GM19324 (cell line): Measurements from ENCODE around the gene FKBP1C.
"Not testable (repeated sequence)": the region's sequence is repeated elsewhere in the genome, so short reads cannot be mapped to it uniquely, and the experiment has no call there.

Source experiments
- ATAC-seq: cut with Tn5 transposase; IDR thresholded peaks from one replicate; pipeline ENCODE4 v1.9.1; 2021; ENCODE audit warnings: mild to moderate bottlenecking, moderate library complexity; ENCODE audit not compliant: unreplicated experiment, low FRiP score

FKBP1C gene

DNA sequence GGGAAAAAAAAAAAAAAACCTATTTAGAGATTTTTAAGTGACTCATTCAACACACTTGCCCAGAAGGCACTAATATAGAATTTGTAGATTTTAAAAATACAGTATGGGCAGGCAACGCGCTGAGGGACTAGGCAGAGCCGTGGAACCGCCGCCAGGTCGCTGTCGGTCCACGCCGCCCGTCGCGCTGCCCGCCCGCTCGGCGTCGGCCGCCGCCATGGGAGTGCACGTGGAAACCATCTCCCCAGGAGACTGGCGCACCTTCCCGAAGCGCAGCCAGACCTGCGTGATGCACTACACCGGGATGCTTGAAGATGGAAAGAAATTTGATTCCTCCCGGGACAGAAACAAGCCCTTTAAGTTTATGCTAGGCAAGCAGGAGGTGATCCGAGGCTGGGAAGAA lies at the start of gene FKBP1C:
Gene FKBP1C (plus strand): TSS at position 127 of the 400 bp plus-strand sequence.
- ATAC-seq, result not testable (repeated sequence)

DNA sequence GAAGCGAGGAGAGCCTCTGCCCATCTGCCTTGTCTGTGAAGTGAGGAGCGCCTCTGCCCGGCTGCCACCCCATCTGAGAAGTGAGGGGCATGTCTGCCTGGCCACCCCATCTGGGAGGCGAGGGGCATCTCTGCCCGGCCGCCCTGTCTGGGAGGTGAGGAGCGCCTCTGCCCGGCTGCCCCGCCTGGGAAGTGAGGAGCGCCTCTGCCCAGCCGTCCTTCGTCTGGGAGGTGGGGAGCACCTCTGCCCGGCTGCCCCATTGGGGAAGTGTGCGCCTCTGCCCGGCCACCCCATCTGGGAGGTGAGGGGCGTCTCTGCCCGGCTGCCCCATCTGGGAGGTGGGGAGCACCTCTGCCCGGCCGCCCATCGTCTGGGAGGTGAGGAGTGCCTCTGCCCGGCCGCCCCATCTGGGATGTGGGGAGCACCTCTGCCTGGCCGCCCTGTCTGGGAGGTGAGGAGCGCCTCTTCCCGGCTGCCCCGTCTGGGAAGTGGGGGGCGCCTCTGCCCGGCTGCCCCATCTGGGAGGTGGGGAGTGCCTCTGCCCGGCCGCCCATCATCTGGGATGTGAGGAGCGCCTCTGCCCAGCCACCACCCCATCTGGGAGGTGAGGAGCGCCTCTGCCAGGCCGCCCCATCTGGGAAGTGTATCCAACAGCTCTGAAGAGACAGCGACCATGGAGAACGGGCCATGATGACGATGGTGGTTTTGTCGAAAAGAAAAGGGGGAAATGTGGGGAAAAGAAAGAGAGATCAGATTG lies 47.0 kb upstream of the FKBP1C start:
- not testable (repeated sequence) for ATAC-seq

DNA sequence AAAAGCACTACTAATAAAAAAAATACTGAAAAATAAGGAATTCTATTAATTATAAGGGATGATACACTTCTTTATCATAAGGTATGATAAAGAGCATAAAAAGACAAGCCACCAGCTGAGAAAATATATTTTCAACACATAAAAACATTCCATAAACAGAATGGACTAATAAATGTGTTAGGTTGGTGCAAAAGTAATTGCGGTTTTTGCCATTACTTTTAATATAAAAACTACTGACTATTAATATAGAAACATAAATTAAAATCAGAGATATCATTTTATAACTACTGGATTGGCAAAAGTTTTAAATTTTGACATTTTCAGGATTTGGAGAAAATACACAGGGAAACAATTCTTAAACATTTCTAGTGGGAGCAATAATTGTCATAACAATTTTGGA lies 37.1 kb upstream of the FKBP1C start:
- no peak for ATAC-seq

DNA sequence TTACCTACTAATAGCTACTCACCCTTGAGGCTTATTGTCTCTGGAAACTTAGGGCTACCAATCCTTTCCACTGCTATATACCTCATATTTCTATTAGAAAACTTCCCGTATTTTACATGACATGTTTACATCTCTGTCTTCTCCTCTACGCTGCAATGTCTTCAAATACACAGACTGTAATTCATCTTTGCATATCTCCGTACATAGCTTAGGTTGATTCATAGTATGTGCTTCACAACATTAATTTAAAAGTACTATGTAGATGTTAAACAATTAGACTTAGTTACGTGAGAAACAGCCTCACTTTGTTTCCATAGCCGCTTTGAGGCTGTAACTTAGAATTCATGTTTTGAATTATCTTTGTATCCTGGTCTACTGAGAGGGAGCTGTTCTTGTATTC lies 35.1 kb upstream of the FKBP1C start:
- no peak for ATAC-seq

DNA sequence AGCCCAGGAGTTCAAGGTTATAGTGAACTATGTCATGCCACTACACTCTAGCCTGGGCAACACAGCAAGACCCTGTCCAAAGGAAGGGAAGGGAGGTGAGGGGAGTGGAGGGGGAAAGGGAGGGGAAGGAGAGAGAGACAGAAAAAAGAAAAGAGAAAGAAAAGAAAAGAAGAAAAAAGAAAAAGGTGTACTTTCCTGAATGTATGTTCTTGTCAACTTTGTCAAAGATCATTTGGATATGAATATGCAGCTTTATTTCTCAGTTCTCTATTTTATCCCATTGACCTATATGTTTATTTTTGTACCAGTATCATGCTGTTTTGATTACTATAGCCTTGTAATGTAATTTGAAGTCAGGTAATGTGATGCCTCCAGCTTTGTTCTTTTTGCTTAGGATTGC lies 30.9 kb upstream of the FKBP1C start:
- ATAC-seq, result no peak

DNA sequence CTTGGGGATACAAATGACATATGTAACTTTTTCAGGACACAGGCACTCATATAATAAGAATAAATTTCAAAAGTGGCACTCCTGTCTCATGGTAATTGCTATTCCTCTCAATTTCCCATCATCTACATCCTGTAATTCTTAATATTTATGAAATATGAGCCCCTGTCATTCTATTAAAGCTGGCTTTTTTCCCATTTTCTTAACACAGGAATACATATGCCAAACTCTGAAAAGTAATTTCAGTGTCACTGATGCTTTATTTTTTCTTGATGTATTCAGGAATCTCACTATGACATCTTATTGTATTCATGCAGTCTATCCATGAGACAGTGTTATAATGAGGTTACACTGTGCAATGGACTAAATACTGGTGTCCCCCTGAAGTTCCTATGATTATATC lies 24.3 kb upstream of the FKBP1C start:
- no peak for ATAC-seq

DNA sequence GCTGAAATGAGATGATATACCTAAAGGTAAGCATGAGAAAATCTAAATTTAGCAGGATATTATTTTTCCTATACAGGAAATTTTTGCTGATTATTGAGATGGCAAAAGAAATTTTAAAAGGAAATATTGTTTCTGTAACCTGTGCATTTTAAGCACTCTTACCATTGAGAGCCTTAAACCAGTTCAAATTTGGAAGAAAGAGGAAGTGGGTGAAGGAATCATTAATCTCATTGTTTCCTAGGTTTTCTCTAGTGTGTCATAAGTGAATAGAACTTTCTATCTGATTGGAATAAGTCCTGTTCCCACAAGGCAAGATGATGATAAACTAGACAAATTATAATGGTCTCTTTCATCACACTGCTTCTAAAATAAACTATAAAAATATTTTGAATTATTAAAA lies 22.4 kb upstream of the FKBP1C start:
- ATAC-seq, result no peak

DNA sequence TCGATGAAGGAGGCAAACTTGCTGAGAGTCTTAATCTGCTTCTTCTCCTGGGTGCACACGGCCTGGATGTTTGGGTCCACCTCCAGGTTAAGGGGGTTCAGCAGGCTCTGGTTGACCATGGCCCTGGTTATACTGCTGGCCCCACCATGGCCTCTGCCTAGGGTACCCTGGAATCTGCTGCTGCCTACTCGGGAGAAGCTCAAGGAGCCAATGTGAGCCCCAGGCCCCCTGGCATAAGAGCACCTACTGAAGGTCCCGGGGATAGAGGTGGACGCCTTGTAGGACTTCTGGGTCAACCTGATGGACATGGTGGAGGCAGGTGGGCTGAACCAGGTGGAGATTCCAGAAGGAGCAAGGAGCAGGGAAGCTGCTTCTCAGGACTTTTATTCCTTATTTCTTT lies 17.9 kb upstream of the FKBP1C start:
- no peak for ATAC-seq

DNA sequence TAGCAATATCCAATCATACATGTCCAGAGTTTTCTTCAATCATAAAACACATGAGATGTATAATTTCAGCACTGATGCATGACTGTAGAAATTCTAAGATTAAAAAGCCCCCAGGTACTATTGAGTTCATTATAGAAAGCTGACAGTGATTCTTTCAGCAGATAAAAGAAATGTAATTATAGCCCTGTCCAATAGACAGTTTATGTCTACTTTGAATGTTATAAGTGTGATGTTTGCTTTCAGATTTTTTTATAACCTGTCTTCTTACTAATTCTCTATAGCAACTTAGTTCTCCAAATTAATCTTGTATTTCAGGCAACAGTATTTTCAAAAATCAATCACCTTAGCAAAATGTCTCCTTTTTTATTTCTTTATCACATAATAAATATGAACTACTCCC lies 13.5 kb upstream of the FKBP1C start:
- no peak for ATAC-seq

DNA sequence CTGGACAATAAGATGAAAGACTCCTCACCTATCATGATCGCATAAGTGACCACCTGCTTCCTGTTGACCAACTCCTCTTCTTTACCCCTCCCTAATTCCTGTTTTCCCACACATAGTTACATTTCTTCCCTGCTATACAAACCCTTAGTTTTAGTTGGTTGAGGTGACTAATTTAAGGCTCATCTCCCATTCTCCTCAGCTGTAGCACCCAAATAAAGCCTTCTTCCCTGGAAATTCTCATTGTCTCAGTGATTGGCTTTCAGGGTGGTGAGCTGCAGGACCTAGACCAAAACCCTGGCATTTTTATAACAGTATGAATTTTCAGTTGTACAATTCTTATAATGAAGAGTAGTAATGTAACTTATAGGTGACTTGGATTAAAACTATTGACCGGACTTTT lies 2.1 kb downstream of the FKBP1C start:
- no peak for ATAC-seq

DNA sequence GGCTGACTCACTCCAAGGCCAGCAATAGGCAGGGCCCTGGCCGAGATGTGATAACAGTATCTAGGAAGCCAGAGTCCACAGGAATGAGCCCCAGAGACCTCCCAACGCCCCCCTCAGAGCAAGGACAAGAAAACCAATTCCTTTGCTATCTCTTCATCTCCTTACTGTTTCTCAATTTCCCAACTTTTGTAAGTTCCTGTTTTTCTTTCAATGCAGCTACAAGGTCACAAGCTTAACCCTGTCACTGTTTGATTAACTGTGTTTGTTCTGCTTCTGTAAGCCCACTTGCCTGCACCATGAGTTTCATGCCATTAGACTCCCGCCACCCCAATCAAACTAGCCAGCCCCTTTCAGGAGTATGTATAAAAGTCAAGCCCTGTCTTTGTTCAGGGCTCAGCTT lies 3.5 kb downstream of the FKBP1C start:
- ATAC-seq, result no peak

DNA sequence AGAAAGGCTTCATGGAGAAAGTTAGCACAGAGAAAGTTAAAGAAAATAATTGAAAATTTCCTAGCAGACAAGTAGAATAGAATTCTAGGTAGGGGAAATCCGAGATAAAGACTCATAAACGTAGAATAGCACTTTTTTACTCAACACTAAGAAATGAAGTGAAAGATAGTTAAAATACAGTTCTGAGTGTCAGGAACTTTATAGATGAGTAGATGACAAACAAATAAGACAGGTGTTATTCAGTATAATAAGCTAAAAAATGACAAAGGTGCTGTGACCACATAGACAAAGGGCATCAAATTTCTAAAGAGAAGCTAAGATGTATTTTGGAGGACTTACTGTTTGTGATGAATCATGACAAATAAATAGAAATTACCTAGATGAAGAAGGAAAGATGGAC lies 12.9 kb downstream of the FKBP1C start:
- no peak for ATAC-seq

DNA sequence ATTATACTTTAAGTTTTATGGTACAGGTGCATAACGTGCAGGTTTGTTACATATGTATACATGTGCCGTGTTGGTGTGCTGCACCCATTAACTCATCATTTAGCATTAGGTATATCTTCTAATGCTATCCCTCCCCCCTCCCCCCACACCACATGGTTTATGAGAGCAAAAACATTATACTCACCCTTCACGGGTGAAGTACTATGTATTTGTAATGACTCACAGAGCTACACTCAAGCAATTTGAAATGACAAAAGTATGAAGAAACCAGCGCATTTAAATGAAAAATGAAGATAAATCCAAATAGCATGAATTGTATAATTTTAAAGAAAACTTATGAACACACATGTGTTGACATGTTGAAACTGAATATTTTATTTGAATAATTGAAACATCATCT lies 14.7 kb downstream of the FKBP1C start:
- ATAC-seq, result not testable (repeated sequence)

DNA sequence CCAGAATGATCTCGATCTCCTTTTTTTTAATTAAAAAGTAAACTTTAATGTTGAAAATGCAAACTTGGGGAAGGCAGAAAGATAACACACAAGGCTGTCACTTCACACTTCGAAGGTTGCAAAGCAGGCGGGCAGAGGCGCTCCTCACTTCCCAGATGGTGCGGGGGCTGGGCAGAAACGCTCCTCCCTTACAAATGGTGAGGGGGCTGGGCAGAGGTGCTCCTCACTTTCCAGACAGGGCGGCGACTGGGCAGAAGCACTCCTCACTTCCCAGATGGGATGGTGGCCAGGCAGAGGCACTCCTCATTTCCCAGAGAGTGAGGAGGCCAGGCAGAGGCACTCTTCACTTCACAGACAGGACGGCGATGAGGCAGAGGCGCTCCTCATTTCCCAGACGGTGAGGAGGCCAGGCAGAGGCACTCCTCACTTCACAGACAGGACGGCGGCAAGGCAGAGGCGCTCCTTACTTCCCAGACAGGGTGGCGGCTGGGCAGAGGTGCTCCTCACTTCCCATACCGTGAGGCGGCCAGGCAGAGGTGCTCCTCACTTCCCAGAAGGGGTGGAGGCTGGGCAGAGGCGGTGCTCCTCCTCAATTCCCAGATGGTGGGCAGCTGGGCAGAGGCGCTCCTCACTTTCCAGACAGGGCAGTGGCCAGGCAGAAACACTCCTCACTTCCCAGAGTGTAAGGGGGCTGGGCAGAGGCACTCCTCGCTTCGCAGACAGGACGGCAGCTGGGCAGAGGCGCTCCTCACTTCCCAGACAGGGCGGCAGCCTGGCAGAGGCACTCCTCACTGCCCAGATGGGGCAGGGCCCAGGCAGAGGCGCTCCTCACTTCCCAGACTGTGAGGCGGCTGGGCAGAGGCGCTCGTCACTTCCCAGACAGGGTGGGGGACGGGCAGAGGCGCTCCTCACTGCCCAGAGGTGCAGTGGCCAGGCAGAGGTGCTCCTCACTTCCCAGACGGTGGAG lies 16.9 kb downstream of the FKBP1C start:
- not testable (repeated sequence) for ATAC-seq

DNA sequence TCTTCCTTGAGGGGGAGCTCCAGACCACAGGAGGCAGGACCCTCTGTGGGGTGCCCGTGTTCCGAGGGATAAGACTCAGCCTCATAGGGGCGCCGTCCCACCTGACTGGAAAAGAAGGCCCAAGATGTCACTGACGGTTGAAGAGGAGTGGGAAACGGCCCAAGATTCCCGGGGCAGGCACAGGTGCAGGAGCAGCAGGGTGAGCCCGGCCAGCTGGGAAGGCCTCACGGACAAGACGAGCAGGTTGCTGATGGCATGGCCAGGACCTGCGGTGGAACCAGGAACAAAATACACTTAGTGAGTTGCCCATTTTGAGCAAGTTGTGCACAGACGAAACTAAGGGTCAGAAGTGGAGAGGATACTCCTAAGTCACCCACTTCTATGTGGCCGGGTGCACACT lies 18.8 kb downstream of the FKBP1C start:
- not testable (repeated sequence) for ATAC-seq

DNA sequence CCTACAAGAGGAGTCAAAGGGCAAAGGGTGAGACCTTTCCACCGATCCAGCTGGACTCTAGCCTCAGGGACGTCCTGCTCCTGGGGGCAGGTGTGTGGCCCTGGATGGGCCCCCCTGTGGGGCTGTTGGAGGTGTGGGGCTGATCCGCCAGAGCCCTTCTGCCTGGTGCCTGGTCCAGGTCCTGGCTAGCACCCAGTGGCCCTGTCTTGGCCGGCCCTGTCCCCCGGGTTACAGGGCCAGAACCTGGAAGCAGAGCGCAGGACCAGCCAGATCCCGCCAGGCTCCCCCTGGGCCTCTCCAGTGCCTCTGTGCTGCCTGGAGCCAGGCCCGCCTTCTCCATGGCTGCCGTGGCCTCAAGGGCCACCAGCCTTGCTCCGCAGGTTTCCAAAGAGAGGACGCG lies 19.2 kb downstream of the FKBP1C start:
- not testable (repeated sequence) for ATAC-seq

DNA sequence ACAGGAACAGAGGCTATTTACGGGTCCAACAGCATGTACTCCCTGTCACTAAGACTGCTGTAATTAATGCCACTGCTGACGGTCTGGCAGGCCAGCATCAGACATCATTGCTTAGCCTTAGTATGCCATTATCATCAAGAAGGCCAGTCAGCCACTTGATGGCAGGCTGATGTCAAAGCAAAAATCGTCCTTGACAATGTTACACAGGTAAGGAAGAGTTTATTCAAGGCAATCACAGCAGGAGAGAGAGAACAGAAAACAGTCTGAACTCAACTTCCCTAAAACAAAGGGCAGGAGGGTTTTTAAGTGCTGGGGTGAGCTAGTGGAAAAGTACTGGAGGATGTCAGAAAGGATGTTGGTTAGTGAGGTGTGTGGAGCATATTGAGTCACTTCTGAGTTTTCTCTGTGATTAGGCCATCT lies 25.1 kb downstream of the FKBP1C start:
- no peak for ATAC-seq

DNA sequence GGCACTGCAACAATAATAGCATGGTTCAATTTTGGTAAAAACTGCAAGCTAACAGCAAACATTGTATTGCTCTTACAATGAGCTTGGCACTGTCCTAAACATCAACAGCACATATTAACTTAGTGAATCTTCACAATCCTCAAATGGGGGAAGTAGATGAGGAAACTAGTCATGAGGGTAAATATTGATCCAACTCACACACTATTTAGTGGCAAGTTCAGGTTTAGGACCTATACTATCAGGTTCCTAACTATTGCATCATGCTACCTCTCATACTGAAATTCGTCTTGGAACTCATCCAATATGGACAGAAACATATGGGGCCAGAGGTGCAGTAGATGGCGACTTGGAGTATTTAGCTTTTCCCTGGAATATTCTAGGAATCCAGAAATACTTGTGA lies 34.2 kb downstream of the FKBP1C start:
- no peak for ATAC-seq

DNA sequence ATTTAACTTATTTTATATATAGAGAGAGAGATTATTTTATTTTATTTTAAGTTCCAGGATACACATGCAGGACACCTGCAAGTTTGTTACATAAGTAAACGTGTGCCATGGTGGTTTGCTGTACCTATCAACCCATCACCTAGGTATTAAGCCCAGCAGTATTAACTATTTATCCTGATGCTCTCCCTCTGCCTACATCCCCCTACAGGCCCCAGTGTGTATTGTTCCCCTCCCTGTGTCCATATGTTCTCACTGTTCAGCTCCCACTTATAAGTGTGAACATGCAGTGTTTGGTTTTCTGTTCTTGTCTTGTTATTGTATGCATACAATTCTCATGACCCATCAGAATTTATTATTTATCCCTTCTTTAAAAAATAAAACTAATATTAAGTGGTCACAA lies 34.6 kb downstream of the FKBP1C start:
- no peak for ATAC-seq

DNA sequence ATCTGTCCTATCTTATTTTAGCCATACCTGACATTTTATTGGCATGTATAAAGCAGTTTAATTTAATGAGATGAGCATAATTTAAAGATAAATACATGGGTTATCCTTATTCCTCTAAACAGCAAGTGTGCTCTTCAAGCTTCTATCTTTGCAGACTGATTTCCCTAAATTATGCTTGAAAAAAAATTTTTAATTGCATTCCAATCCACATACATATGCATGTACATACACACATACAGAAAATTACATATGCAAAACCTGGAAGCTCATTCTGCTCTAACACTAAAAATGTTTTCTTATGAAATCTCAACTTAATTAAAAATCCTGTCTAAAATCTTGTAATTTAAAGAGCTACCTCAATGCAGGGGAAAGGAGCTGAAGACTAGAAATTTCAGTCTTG lies 35.3 kb downstream of the FKBP1C start:
- no peak for ATAC-seq

DNA sequence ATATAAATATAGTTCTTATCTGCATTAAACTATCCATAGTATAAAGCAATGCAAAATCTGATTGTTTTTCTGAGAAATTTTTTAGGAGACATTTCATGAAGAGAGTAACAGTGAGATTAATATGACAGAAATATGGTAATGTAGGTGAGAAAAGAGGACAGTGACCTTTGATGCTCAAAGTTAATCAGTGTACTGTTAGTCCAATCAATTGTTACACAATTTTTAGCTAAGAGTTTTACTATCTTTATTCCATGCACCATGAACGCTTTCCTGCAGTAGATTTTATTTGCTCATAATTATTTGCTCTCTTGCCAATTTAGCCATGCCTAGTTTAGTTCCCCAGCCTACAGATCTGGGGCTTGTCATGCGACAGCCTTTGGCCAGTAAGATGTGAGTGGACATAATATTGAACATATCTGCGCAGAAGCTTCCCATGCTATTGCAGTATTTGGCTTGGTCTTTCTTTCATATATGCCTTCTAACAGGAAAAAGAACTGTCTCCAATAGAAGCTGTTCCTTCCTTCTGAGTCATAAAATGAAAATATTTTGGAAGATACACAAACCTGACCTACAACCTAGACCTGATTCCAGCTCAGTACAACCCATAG lies 38.7 kb downstream of the FKBP1C start:
- ATAC-seq, result no peak
